NCI-H128 (cell line): Measurements from ENCODE around the gene CTXN3.

ENCODE experiments used
- DNase-seq: peaks from one replicate; lab custom pipeline; 2025; ENCODE audit not compliant: unreplicated experiment; lab: John Stamatoyannopoulos, UW

CTXN3 gene

DNA sequence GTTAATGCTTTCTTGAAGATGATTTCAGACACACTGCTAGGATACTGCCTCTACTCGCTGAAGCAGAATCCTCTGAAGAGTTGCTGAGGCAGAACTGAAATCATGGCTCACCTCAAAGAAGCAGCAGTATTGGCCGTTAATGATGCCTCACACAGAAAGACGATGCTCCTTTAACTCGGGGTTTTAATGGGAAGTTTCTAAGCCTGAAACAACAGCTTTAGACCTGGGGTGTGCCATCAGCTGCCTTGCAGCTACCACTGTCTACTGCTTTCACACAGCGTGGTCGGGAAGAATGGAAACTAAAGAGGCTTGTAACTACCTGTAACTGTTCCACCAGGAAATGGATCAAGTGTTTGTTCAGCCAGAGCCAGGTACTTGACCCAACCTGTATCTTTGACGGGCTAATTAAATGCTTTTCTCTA, at the start of gene CTXN3:
Gene CTXN3, plus strand, starts transcription at position 65 of the 422 bp plus-strand sequence. CDS start 8,440 bp downstream, outside the sequence.
- peak; percentile 22 for DNase-seq

DNA sequence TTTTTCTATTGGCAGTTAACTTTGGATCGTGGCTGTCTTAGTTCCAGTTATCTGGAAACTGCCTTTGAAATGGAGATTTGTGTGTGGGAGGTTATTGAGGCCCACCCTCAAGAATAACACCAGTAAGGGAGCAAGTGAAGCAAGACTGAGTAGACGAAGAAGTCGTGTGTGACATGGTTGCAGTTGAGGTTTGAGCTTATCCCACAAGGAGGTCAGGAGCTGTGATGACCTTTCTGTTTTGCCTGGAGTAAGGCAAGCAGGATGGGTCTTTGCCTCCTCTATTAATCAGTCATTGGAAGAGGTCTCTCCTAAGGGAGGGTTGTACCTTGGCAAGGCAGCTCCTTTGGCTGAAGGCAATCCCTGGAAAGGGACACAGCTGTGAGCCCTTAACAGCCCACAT, 49.6 kb upstream of the CTXN3 start:
- no peak for DNase-seq

DNA sequence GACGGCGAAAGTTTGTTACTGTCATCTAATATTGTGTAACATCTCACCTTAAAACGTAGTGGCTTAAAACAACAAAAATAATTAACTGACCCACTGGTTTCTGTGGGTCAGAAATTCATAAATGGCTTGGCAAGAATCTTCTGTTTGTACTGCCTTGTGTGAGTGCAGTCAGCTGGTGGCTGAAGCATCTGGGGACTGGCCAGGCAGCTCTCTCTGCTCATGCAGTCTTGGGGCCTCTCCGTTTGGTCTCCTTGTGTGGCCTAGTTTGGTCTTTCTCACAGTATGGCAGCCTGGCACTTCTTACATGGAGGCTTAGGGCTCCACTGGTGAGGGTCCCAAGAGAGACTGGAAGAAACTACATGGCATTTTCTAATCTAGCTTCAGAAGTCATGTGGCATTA, 49.0 kb upstream of the CTXN3 start:
- DNase-seq = no peak

DNA sequence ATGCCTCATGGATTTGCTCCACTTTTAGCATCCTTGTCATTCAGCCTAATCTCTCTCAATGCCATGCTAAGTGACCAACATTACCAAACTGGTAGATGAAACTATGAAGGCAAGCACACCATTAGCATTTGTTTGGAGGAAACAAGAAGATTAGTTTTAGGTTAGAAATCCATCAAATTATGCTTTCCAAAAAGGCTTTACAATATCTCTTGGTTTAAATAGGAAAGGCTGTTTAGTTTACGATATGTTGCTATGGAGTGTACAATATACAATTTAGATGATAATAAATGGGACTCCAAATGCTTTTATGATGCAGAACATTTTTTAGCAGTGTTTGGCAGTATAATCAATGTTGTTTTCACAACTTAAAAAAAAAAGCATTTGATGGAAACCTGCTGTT, 47.8 kb upstream of the CTXN3 start:
- DNase-seq = no peak

DNA sequence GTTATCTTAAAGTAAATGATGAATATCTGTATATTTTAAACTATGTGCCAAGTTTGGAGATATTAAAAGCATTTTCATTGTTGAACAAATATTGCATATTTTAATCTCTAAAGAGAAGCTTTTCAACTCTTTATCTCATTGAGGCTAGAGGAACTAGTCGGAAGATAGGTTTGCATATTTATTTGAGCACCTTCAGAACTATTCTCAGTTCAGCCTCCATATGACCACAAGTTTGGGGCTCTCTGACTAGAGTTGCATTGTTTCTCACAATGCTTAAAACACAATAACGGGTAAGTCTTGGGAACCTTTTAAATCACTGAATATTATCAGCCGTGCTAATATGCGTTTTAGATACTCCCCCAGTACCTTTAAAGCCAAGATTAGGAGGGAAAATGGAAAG, 47.3 kb upstream of the CTXN3 start:
- no peak for DNase-seq

DNA sequence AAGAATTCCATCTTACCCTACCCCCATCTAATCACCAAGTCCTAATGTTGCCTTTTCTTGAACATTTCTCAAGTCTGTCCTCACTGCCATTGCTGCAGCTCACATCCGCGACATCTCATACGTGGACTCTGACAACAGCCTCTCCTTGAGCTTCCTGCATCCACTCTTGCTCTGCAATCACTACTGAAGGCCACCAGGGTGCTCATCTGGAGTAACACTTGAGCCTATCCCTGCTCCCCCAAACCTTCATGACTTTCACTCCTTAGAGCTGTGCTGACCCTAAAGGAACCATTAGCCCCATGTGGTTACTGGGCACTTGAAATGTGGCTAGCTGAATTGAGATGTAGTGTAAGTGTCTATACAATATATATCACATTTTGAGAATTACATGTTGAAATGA, 46.4 kb upstream of the CTXN3 start:
- no peak for DNase-seq

DNA sequence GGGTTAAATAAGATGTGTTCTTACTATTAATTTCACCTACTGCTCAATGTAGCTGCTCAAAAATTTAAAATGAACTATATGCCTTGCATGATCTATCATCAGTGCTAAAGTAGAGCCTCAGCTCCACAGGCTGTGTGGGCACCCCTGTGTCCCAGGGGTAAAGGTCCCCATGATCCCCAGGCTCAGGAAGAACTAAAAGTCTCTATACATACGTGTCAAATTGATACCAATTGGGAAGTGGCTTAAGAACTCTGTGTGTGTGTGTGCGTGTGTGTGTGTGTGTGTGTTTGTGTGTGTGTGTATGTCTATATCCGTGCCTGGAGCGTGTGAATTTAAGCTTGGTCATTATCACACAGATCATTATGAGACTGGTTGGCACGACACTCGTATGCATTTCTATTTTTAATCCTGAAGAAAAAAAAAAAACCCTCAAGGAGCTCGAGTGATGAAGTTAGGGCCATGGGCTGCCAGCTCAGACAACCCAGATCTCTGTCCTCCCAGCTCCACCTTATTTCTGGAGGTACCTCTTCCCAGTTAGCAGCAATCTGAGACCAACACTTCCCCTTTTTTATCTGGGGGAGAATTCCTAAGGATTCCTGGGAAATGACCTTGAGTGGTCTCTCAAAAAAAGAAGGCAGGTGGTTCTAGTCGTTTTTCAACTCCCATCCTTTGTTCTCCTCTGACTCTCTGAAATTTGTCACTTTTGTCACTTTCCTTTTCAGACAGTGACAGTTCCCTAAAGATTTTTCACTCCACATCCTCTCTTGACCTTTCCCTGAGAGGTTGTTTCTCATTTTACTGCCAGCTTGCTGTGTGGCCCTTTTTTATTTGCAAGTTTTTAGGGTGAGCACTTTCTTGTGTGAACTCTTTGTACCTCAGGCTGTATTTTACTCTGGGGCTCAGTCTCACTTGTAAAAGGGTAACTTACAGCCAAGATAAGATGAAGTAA, 45.7 kb upstream of the CTXN3 start:
- DNase-seq = no peak

DNA sequence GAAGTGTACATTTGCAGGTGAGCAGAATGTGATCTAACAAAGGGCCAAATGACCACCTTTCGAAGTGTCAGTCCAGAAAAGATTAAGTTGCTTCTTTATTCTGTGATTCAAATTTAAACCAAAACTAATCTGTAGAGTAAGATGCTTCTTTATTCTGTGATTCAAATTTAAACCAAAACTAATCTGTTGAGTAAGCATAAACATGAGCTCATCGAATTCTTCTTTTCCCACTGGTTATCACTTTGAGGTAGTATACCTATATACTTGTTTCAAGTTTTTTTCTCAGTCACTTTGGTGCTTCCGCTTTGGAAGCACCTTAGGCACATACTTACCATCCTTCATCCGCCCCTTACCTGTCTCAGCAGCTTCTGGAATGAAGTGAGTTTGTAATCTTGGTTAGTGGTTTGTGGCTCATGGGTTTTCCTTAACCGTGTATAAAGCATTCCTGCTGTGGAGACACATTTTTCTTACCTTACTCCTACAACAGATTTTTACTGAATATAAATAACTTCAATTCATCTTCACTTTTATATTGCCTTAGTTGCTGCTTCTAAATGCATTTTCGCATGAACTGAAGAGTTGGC, 40.7 kb upstream of the CTXN3 start:
- DNase-seq = no peak

DNA sequence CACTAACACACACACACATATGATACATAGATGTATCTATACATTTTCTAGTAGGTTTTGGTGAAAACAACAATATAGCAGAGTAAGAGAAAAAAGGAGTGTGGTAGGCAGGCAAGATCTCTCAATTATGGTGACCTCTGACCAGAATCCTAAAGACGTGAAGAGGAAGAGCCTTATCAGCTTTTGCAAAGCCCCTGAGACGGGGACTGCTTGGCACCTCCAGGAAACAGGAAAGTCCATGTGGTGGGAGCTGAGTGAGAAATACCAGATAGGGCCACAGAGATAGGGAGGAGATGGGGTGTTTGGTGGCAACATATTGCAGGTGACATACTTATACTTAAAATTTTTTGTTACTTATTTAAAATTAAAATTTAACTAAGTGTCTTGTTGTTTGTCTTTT, 39.9 kb upstream of the CTXN3 start:
- DNase-seq = no peak

DNA sequence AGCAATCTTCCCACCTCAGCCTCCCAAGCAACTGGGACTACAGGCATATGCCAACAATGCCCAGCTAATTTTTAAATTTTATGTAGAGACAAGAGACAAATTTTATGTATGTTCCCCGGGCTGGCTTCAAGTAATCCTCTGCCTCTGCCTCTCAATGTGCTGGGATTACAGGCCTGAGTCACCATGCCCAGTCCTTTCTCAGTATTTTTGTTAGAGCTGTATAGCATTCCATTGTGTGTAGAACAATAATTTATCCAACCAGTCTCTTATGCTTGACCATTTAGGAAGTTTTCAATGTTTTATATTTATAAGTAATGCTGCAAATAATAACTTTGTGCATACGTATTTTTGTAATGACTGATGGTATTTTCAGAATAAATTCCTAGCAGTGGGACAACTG, 38.9 kb upstream of the CTXN3 start:
- no peak for DNase-seq

DNA sequence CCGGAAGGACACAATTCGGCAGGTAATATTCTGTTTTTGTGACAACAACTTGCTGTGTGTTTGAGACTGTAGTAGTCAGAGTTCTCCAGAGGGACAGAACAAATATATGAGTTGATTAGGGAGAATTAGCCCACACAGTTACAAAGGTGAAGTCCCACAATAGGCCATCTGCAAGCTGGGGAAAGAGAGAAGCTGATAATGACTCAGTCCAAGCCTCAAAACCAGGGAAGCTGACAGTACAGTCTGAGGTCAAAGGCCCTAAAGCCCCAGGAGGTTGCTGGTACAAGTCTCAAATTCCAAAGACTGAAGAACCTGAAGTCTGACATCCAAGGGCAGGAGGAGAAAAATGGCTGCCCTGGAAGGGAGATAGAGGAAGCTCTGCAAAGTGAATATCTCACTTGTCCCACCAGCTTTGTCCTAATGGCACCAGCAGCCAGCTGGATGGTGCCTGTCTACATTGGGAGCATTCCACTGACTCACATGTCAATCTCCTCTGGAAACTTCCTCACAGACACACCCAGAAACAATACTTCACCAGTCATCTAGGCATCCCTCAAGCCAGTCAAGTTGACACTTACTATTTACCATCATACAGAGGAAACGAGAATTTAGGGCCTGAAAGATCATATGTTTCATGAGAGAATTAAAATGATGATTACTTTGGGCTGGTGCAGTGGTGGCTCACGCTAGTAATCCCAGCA, 36.3 kb upstream of the CTXN3 start:
- no peak for DNase-seq

DNA sequence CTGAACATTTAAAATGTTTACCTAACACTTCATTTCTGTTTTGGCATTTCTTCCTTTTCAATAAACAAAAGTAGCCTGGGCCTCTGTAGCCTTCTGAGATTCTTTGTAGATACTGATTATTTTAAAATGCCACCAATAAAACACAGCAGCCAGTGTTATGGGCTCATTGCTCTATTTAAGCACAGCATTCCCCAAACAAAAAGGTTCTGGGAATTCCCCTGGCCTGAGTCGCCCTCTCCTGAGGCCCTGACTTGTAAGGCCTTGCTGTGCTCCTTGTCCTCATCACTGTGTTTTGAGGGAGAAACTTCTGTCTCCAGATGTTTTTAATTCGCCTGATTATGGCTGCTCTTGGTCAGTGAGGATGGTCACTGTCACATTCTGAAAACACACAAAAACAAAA, 33.0 kb upstream of the CTXN3 start:
- no peak for DNase-seq

DNA sequence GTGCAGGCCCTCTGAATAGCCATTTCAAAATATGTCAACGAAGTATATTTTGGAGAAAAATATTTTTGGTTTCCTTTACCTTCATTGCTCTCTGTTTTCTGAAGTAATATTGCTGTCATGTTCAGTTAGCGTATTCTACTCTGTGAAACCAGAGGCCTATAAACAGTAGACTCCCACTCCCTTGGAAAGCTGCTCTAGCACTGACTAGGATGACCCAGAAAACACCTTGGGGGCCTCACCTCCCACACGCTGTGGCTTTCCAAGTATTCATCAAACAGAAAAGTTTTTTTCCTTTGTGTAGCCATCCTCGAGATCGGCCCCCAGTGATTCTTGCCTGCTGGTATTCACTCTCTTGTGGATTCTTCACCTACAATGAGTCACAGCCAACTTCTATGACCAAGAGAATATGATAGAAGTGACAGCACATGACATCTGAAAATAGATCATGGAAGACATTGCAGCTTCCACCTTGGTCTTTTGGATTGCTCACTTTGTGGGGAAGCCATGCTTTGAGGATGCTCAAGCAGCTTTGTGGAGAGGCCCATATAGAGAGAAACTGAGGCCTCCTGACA, 28.9 kb upstream of the CTXN3 start:
- DNase-seq = no peak

DNA sequence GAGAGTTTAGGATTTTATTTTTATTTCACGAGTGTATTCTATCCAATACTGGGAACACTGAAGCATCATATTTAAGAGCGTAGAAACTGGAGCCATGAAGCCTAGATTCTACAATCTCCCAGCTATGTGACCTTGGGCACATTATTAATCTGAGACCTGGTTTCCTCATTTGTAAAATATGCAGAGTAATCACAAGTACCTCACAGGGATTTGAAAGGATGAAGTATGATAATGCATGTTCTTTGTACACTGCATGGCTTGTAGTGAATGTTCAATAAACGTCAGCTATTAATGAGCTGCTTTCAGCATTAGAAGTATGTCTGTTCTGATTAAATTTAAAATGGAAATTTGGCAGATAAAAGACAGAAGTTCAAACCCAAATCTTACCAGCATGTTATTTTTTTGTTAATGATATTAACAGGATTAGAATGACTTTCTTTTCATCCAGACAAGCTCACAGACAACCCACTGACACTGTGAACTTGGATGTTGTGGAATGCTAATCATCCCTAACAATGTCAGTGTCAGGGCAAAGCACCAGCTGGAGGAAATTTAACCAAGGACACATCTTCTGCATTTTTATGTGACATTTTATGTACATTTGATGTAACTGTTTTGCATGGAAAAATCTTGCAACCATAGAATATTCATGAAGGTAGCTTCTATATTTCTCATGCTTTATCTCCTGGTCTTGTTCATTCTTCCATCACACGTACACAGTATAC, 27.1 kb upstream of the CTXN3 start:
- no peak for DNase-seq

DNA sequence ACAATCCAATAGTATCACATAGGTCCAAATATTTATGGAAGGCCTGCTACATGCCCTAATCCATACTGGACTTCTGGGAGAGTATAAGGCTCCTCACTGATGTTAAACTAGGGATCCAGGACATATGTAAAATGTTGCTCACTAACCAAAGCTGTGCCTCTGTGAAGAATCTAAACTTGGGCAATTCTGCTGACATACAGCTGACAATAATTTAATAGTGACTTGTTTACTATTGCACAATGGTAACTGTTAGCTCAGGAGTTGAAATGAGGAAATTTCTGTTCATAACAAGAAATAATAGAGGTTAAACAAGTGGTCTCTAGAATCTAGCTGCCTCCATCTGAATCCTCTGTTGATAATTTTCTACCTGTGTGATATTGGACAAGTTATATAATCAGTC, 14.9 kb upstream of the CTXN3 start:
- DNase-seq = no peak

DNA sequence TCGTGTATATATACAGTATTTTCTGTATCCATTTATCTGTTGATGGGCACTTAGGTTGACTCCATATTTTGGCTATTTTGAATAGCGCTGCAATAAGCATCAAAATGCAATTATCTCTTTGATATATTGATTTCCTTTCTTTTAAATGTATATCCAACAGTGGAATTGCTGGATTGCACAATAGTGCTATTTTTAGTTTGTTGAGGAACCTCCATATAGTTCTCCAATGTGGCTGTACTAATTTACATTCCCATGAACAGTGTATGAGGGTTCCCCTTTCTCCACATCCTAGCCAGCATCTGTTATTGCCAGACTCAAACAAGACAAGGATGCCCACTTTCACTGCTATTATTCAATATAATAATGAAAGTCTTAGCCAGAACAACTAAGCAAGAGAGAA, 9.1 kb upstream of the CTXN3 start:
- no peak for DNase-seq

DNA sequence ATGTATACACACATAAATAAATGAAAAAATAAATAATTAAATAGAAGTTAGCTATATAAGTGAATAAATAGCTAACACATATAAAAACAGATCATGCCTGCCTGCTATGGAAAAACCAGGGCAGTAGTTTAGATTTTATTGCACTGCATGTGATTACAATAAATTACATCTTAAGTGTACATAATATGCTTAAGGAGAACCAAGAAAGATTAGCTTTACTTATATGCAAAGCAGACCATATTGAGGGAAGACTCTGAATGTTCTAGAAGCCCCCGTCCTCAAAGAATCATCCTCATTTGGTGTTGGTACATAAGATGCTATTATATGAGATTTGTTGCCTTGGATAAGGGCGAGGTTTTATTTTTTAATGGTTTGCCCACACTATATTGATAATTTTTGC, 5.9 kb upstream of the CTXN3 start:
- no peak for DNase-seq

DNA sequence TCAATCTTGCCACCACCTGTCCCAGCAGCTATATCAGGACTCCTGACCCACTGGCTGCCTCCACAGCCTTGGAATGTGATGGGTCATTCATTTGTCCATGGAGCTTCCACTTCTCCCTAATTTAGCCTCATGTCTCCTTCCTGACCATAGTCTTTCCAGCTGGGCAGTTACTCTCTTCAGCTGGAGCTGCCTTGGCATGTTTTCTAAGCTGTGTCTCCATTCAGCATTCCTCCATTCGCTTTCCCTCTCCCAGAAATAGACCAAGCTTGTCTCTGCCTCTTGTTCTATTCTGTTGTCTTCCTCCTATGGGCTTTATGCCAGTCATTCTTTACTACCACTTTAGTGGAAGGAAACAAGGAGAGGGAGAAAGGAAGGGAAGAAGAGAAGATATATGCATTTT, 5.3 kb upstream of the CTXN3 start:
- no peak for DNase-seq

DNA sequence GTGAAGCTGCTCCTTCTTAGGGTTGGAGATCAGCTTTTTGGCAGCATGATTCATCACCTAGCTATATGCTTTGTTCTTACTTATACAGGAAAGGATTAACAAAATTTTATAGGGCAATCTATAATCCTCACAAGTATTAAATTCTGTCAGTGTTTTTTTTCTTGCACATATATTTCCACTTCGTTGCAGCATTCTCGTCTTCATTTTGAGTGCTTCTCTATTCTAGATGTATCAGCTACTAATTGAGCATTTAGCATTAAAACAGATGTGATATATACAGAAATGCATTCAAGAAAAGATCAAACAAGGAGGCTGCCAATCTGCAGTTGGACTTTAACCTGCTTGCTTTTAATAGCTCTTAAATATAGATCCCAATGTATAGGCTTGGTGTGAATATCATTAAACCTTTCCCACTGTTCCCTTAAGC, 3.6 kb upstream of the CTXN3 start:
- DNase-seq = no peak

DNA sequence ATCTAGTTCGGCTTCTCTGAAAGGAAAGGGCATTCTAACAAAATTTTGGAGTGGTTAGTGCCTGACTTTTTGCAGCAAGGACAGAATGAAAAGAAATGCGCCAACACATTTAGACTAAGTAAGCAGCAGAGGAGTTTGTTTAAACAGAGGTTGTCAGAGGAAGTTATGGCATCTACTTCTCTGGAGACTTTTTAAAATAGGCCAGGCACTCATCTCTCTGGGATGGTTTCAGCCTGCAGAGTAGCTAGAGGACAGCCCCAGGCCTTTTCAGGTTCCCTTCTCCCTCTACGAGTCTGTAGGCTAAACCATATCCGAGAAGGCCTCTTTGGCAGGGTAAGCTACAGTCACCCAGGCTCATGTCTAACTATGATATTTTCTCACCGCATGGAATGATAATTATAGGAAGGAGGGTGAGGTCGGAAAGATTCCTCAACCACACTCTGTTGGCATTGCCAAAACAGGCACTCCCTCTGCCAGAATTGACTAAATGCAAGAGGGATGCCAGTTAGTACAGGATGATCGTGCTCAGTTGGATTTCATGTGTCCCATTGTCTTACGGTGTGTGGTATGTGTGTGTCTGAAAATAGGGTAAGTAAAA, 1.4 kb upstream of the CTXN3 start:
- DNase-seq = no peak

DNA sequence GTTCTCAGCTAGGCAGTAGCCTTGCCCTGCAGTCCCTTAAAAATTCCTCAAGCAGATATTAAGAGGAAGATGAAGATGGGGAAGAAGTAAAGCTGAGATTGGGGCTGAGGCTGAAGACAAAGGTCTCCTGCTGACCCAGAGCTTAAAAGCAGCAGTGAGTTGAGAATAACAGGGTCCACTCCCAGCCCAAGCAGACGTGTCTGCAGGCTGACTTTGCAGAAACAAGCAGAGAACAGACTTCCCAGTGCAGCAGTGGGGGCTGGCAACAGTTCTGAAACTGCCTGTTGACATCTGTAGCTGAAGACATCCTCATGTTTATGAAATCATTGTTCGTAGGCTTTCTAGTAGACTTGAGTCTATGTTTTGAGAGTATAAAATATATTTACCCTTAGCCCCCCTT, 1.1 kb downstream of the CTXN3 start:
- no peak for DNase-seq
